LNCAP (cell line): ENCODE results near the gene SLC25A33.

Experiments used
- TF ChIP-seq, protein P1 (sequence below): fragments of 450-650 bp; IDR thresholded peaks from 2 replicates; pipeline ENCODE4 v1.5.1; 2017; ENCODE audit warnings: mild to moderate bottlenecking

Gene SLC25A33

GRCh38 chr1:9607352-9607751, 68.1 kb downstream of the SLC25A33 start:
- TF ChIP-seq, protein P1, sequence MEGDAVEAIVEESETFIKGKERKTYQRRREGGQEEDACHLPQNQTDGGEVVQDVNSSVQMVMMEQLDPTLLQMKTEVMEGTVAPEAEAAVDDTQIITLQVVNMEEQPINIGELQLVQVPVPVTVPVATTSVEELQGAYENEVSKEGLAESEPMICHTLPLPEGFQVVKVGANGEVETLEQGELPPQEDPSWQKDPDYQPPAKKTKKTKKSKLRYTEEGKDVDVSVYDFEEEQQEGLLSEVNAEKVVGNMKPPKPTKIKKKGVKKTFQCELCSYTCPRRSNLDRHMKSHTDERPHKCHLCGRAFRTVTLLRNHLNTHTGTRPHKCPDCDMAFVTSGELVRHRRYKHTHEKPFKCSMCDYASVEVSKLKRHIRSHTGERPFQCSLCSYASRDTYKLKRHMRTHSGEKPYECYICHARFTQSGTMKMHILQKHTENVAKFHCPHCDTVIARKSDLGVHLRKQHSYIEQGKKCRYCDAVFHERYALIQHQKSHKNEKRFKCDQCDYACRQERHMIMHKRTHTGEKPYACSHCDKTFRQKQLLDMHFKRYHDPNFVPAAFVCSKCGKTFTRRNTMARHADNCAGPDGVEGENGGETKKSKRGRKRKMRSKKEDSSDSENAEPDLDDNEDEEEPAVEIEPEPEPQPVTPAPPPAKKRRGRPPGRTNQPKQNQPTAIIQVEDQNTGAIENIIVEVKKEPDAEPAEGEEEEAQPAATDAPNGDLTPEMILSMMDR: no peak

- TF ChIP-seq, protein P1: no peak
Observed at GRCh38 chr1:9609998-9610397, 70.7 kb downstream of the SLC25A33 start.

DNA sequence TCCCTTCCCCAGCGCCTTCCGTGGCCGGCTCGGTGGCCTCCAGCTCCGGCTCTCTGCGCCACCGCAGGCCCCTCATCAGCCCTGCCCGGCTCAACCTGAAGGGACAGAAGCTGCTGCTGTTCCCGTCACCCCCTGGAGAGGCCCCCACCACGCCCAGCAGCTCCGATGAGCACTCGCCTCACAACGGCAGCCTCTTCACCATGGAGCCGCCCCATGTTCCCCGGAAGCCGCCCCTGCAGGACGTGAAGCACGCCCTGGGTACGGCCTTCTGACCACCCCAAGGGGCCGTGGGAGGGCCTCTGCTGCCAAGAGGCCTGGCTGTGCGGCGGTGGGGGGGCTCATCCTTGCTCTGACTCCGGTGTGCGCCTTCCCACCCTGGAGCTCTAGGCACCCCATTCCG, 71.3 kb downstream of the SLC25A33 start:
- TF ChIP-seq, protein P1: no peak

GRCh38 chr1:9611716-9612115, 72.5 kb downstream of the SLC25A33 start:
- TF ChIP-seq, protein P1: no peak

DNA sequence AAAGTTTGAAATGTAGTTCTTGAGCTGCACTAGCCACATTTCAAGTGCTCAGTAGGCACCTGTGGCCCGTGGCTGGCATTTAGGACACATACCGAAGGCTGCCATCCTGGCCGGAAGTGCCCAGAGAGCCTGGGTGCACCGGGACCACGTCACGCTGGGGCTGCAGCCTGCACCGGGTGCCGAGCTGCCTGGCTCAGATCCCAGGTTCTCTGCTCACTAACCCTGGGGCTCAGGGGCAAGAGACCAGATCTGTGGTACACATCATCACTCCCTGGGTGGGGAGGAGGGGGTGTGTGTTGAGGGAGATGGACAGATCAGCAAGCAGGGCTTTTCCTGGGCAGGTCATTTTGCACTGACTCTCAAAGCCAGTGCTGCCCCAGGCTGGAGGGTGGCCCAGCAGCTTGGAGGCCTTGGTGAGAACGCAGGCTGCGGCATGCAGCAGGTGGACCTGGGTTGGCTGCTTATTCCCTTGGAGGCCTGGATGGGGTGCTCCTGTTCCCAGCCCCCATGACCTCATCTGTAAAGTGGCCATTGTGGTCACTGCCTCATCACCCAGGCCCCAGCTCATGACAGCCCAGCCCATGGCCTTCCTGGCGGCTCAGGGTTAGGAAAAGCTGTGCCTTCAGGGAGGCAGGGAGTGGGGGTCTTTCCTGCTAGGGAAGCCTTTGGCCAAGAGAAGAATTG, 73.0 kb downstream of the SLC25A33 start:
- TF ChIP-seq, protein P1: no peak

DNA sequence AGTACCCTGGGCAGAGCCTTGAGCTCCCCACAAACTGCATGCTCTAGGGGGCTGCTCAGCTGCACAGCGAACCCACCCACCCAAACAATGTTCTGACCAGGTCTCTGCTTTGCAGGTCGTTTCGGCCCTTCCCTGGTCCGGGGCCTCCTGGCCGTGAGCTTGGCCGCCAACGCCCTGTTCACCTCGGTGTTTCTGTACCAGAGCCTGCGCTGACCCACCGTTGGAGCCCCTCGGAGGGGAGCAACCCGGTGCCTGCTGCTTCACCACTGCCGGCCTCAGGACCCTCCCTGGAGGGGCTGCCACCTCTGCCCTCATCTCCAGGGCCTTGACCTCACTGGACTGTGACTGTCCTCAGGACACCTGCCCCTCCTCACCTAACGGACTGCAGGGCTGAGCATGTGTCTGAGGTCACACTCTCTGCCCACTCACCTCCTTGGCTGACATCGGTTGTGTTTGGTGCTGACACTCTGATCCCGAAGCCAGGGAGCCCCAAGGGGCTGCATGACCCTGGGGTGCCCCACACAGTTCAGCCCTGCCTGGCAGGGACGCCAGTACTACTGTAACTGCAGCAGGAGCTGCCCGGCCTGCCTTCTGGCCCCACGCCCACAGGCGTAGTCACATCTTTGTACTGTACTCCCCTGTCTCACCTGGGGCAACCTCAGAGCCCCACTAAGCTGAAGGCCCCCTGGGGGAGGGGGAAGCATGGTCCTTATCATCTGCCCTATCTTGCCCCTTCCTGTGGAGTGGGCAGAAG, 73.8 kb downstream of the SLC25A33 start:
- TF ChIP-seq, protein P1: no peak

DNA sequence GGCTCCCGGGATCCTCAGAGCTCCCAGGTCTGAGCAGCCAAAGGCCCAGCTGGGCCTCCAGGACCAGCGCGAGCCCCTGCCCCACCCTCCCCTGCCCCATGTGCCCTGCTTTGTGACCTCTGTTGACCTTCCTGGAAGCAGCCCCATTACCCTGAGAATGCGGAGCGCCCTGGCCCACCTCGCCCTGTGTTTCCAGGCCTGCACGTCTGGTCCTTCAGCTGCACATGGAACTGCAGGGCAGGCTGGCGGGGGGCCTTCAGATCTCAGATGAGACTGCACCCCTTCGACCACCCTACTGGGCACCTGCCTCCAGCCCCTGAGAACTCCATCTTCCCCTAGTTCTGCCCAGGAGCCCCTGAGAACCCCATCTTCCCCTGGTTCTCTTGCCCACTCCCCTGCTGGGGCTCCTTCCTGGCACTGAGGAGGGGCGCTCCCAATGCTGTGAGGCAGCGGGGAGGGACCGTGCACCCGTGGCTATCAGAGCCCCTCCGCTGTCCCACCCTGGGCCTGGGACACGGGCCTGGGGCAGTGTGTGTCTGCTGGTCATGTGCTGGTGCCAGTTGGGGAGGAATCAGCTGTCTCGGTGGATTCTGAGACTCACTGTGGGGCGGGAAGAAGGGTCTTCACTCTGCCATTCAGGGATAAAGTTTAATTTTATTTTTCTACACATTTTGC, 74.5 kb downstream of the SLC25A33 start:
- TF ChIP-seq, protein P1: no peak
